ENCODE results near the gene JPH4.

- TF ChIP-seq, protein P1, sequence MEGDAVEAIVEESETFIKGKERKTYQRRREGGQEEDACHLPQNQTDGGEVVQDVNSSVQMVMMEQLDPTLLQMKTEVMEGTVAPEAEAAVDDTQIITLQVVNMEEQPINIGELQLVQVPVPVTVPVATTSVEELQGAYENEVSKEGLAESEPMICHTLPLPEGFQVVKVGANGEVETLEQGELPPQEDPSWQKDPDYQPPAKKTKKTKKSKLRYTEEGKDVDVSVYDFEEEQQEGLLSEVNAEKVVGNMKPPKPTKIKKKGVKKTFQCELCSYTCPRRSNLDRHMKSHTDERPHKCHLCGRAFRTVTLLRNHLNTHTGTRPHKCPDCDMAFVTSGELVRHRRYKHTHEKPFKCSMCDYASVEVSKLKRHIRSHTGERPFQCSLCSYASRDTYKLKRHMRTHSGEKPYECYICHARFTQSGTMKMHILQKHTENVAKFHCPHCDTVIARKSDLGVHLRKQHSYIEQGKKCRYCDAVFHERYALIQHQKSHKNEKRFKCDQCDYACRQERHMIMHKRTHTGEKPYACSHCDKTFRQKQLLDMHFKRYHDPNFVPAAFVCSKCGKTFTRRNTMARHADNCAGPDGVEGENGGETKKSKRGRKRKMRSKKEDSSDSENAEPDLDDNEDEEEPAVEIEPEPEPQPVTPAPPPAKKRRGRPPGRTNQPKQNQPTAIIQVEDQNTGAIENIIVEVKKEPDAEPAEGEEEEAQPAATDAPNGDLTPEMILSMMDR (IDR thresholded peaks at IDR 0.05) = no peak
- TF ChIP-seq POLR2A (IDR thresholded peaks at IDR 0.05) = no peak
These were observed 1.7 kb upstream of the JPH4 start for GRCh38 chr14:23580152-23580926.
